ENCODE measurements around the gene FMN1. TPM values are rescaled to one million over a fixed set of nuclear protein-coding genes. Genes with fewer than 3 reads are reported as not detected.

The FMN1 gene
- total RNA-seq, 1 donor from 2014 or later = 4.2 TPM

DNA sequence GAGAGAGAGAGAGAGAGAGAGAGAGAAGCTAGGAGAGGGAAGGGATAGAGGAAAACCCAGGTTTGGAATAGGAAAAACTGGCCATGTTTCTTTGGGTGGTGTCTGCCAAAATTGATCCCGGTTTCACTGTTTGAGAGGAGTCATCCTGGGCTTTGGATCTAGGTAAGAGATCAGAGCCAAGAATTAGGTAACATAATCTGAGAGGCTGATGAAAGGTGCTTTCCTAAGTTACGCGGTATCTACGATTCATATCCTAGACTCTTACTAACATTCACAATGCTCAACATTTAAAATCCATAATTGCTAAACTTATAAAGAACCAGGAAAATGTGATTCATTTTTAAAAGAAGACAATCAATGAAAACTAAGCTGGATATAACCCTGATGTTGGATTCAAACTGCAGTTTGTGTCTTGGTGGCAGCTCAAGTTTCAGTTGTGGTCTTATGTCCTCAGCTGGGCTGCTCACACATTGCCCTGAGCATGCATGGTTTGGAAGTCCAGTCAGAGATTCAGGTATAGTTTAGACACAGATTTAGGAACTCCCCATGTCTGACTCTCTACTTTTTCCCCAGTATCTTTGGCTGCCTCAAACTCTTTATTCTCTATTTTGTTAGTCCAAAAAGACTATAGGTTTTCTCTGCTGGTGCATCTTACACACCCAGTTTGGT is 42.5 kb upstream of the FMN1 start:
- no peaks in the 10 kb centered on the region for H3K9me3 Mint-ChIP-seq (ENCODE audit: unreplicated experiment)
- H3K27me3 Mint-ChIP-seq (ENCODE audit: unreplicated experiment) = peaks cover 5% of the 10 kb centered on the region
- H3K36me3 Mint-ChIP-seq (ENCODE audit: unreplicated experiment) = no peaks in the 10 kb centered on the region
- peaks cover 9% of the 10 kb centered on the region for H3K4me1 Mint-ChIP-seq (ENCODE audit: unreplicated experiment)
- DNase-seq (ENCODE audit: extremely low spot score, unreplicated experiment) = no peak
- TF ChIP-seq, protein P1, sequence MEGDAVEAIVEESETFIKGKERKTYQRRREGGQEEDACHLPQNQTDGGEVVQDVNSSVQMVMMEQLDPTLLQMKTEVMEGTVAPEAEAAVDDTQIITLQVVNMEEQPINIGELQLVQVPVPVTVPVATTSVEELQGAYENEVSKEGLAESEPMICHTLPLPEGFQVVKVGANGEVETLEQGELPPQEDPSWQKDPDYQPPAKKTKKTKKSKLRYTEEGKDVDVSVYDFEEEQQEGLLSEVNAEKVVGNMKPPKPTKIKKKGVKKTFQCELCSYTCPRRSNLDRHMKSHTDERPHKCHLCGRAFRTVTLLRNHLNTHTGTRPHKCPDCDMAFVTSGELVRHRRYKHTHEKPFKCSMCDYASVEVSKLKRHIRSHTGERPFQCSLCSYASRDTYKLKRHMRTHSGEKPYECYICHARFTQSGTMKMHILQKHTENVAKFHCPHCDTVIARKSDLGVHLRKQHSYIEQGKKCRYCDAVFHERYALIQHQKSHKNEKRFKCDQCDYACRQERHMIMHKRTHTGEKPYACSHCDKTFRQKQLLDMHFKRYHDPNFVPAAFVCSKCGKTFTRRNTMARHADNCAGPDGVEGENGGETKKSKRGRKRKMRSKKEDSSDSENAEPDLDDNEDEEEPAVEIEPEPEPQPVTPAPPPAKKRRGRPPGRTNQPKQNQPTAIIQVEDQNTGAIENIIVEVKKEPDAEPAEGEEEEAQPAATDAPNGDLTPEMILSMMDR (IDR thresholded peaks at IDR 0.05) = no peak
- H3K27ac Mint-ChIP-seq (ENCODE audit: unreplicated experiment) = no peak overlapping the region
- H3K4me3 Mint-ChIP-seq (ENCODE audit: unreplicated experiment) = no peak overlapping the region

DNA sequence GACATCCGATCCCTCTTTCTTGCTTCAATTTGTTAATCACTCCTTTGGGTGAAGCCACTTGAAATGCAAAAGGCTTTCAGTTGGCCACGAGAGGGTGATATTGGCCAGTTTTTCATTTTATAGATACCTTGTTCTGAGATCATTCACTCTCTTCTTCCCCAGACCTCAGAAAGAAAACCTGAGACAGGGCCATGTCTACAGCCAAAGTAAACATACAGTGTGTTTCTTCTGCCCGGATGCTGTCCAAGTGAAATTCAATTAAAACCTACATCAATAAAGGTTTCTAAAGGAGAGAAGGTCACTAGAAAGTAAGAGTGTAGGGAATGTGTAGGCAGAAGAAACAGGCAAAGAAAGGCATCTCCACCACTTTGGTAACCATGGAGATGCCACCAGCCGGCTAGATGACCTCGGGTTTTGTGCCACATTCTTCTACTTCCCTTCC is 39.5 kb upstream of the FMN1 start:
- H3K4me3 Mint-ChIP-seq (ENCODE audit: unreplicated experiment) = no peak overlapping the region

DNA sequence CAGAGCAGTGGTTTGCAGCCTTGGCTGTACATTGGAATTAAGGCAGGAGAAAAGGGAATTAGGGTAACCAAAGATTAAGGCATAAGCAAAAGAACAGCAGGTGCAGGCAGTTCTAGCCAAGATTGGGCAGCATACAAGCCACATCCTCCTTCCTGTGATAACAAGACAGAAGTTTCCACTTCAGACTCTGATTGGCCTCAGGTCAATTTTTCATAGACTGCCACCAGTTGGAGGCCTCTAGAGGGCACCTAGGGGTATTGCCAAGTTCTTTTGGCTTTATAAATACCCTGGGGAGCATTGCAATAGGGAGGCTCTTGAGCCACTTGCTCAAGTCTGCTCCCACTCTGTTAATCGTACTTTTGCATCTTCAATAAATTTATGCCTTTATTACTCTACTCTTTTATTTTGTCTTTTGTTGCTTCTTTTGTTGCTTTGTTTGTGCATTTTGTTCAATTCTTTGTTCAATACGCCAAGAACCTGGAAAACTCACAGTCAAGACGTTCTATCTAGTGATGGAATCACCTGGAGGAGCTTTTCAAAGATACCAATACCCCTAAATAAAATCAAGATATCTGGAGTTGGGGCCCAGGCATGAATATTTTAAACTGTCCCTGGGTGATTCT is 32.2 kb upstream of the FMN1 start:
- no peak for DNase-seq (ENCODE audit: extremely low spot score, unreplicated experiment)
- no peaks in the 10 kb centered on the region for H3K9me3 Mint-ChIP-seq (ENCODE audit: unreplicated experiment)

More for the DNA sequence above, 39.5 kb upstream of the FMN1 start:
- peaks cover 5% of the 10 kb centered on the region for H3K27me3 Mint-ChIP-seq (ENCODE audit: unreplicated experiment)
- no peaks in the 10 kb centered on the region for H3K9me3 Mint-ChIP-seq (ENCODE audit: unreplicated experiment)
- H3K4me1 Mint-ChIP-seq (ENCODE audit: unreplicated experiment) = peaks cover 3% of the 10 kb centered on the region
- H3K27ac Mint-ChIP-seq (ENCODE audit: unreplicated experiment) = no peak overlapping the region
- no peaks in the 10 kb centered on the region for H3K36me3 Mint-ChIP-seq (ENCODE audit: unreplicated experiment)
- TF ChIP-seq, protein P1 (IDR thresholded peaks at IDR 0.05) = peak; percentile 78
- DNase-seq (ENCODE audit: extremely low spot score, unreplicated experiment) = no peak

DNA sequence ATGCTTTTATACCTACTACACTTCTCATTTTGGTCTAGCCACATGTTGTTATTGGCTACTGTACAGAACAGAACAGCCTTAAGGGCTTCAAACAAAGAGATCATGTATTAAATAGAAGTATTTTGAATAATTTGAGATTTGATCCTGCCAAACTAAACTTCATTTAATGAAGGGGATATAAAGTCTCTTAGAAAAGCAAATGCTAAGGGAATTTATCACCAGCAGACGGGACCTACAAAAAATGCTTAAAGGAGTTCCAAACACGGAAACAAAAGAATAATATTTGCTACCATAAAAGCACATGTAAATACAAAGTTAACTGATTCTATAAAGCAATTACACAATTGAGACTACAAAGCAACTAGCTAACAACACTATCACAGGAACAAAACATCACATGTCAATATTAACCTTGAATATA is 23.6 kb upstream of the FMN1 start:
- DNase-seq (ENCODE audit: extremely low spot score, unreplicated experiment) = no peak
- no peaks in the 10 kb centered on the region for H3K36me3 Mint-ChIP-seq (ENCODE audit: unreplicated experiment)

More for the DNA sequence above, 32.2 kb upstream of the FMN1 start:
- no peaks in the 10 kb centered on the region for H3K36me3 Mint-ChIP-seq (ENCODE audit: unreplicated experiment)
- peaks cover 13% of the 10 kb centered on the region for H3K27me3 Mint-ChIP-seq (ENCODE audit: unreplicated experiment)
- no peaks in the 10 kb centered on the region for H3K4me1 Mint-ChIP-seq (ENCODE audit: unreplicated experiment)
- TF ChIP-seq, protein P1 (IDR thresholded peaks at IDR 0.05) = peak; percentile 37
- no peak overlapping the region for H3K27ac Mint-ChIP-seq (ENCODE audit: unreplicated experiment)
- H3K4me3 Mint-ChIP-seq (ENCODE audit: unreplicated experiment) = no peak overlapping the region

More for the DNA sequence above, 23.6 kb upstream of the FMN1 start:
- Mint-ChIP-seq H3K9me3 (ENCODE audit: unreplicated experiment) (no peaks in the 10 kb centered on the region), H3K4me1 (ENCODE audit: unreplicated experiment) (peaks cover 11% of the 10 kb centered on the region), H3K4me3 (ENCODE audit: unreplicated experiment) (no peak overlapping the region), H3K27me3 (ENCODE audit: unreplicated experiment) (peaks cover 16% of the 10 kb centered on the region), H3K27ac (ENCODE audit: unreplicated experiment) (no peak overlapping the region)
- TF ChIP-seq, protein P1 (IDR thresholded peaks at IDR 0.05) = no peak

Measured in osteocyte (in vitro differentiated cells).